ENCODE measurements around the gene IGLL5. TPM values are rescaled to one million over a fixed set of nuclear protein-coding genes. Genes with fewer than 3 reads are reported as not detected.

IGLL5 gene
- total RNA-seq, 1 donor from 2014 or later: not detected

GRCh38 chr22:22880645-22881044 is 7.0 kb upstream of the IGLL5 start:
- Histone ChIP-seq H3K9me3 (ENCODE audit: insufficient read depth, low read depth, low read length) (no peaks in the 10 kb centered on the region), H3K4me2 (ENCODE audit: low read length) (no peak overlapping the region), H3K27me3 (ENCODE audit: insufficient read depth, low read length) (peaks cover 2% of the 10 kb centered on the region), H2AFZ (ENCODE audit: low read depth, low read length) (no peak overlapping the region), H3K4me1 (ENCODE audit: insufficient read depth, low read length) (no peaks in the 10 kb centered on the region), H3K4me3 (ENCODE audit: insufficient read depth, low read depth, low read length) (no peak overlapping the region), H3K9ac (ENCODE audit: low read length) (no peak overlapping the region), H3K27ac (ENCODE audit: low read depth, low read length) (no peak overlapping the region), H3K36me3 (ENCODE audit: insufficient read depth, low read length) (no peaks in the 10 kb centered on the region), H4K20me1 (ENCODE audit: insufficient read depth, low read length) (no peaks in the 10 kb centered on the region), H3K79me2 (ENCODE audit: insufficient read depth, low read length) (no peaks in the 10 kb centered on the region)
- no peaks in the 10 kb centered on the region for H3K9me3 Mint-ChIP-seq (ENCODE audit: unreplicated experiment)
- H3K27me3 Mint-ChIP-seq (ENCODE audit: low read depth, unreplicated experiment): peaks cover 73% of the 10 kb centered on the region
- FAIRE-seq (no peak), DNase-seq (ENCODE audit: low read depth) (no peak)
- no peak overlapping the region for H3K4me3 Mint-ChIP-seq (ENCODE audit: unreplicated experiment)
- H3K4me1 Mint-ChIP-seq (ENCODE audit: low read depth, unreplicated experiment): no peaks in the 10 kb centered on the region
- no peak overlapping the region for H3K27ac Mint-ChIP-seq (ENCODE audit: unreplicated experiment)
- TF ChIP-seq CTCF (IDR thresholded peaks at IDR 0.05; ENCODE audit: insufficient read depth, low read depth, low read length) (no peak), EZH2 (IDR thresholded peaks at IDR 0.05; ENCODE audit: insufficient read depth, low read length) (no peak)
- H3K36me3 Mint-ChIP-seq (ENCODE audit: low read depth, unreplicated experiment): no peaks in the 10 kb centered on the region

- Histone ChIP-seq H3K9me3 (ENCODE audit: insufficient read depth, low read depth, low read length) (no peaks in the 10 kb centered on the region), H3K4me1 (ENCODE audit: insufficient read depth, low read length) (no peaks in the 10 kb centered on the region), H3K79me2 (ENCODE audit: insufficient read depth, low read length) (no peaks in the 10 kb centered on the region), H4K20me1 (ENCODE audit: insufficient read depth, low read length) (no peaks in the 10 kb centered on the region), H3K4me2 (ENCODE audit: low read length) (no peak overlapping the region), H3K36me3 (ENCODE audit: insufficient read depth, low read length) (no peaks in the 10 kb centered on the region), H3K9ac (ENCODE audit: low read length) (no peak overlapping the region), H3K27ac (ENCODE audit: low read depth, low read length) (no peak overlapping the region), H3K27me3 (ENCODE audit: insufficient read depth, low read length) (peaks cover 4% of the 10 kb centered on the region), H2AFZ (ENCODE audit: low read depth, low read length) (no peak overlapping the region), H3K4me3 (ENCODE audit: insufficient read depth, low read depth, low read length) (no peak overlapping the region)
- H3K9me3 Mint-ChIP-seq (ENCODE audit: unreplicated experiment): no peaks in the 10 kb centered on the region
- H3K36me3 Mint-ChIP-seq (ENCODE audit: low read depth, unreplicated experiment): no peaks in the 10 kb centered on the region
- H3K4me1 Mint-ChIP-seq (ENCODE audit: low read depth, unreplicated experiment): no peaks in the 10 kb centered on the region
- no peak overlapping the region for H3K4me3 Mint-ChIP-seq (ENCODE audit: unreplicated experiment)
- TF ChIP-seq CTCF (IDR thresholded peaks at IDR 0.05; ENCODE audit: insufficient read depth, low read depth, low read length) (no peak), EZH2 (IDR thresholded peaks at IDR 0.05; ENCODE audit: insufficient read depth, low read length) (no peak)
- DNase-seq (ENCODE audit: low read depth) (no peak), FAIRE-seq (no peak)
- peaks cover 74% of the 10 kb centered on the region for H3K27me3 Mint-ChIP-seq (ENCODE audit: low read depth, unreplicated experiment)
- H3K27ac Mint-ChIP-seq (ENCODE audit: unreplicated experiment): no peak overlapping the region
Measured at GRCh38 chr22:22881116-22882000, 6.3 kb upstream of the IGLL5 start.
